GM12874 (cell line): Measurements from ENCODE around the gene STARD10.

Experiments used
- TF ChIP-seq, protein P1 (sequence below): IDR thresholded peaks from 2 replicates; pipeline ENCODE4 v1.5.1; 2011; ENCODE audit warnings: low read depth, mild to moderate bottlenecking, control low read depth, low read length, moderate library complexity; ENCODE audit not compliant: insufficient read depth

Gene STARD10

DNA sequence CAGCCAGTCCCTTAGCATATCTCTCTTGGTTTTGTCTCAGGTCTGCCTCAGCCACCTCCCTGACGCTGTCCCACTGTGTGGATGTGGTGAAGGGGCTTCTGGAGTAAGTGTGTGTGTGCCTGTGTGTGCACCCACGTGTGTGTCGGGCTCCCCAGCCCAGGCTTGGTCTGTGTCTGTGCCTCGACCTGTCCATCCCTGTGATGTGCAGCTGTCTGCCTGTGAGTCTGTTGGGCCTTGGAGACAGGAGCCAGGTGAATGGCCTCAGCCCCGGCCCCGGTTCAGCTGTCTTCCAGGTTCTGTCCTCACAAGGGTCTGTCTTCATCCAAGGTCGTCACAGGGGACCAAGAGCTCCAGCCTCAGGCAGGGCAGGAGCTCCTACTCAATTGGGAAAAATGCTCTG, 30.2 kb upstream of the STARD10 start:
- TF ChIP-seq, protein P1, sequence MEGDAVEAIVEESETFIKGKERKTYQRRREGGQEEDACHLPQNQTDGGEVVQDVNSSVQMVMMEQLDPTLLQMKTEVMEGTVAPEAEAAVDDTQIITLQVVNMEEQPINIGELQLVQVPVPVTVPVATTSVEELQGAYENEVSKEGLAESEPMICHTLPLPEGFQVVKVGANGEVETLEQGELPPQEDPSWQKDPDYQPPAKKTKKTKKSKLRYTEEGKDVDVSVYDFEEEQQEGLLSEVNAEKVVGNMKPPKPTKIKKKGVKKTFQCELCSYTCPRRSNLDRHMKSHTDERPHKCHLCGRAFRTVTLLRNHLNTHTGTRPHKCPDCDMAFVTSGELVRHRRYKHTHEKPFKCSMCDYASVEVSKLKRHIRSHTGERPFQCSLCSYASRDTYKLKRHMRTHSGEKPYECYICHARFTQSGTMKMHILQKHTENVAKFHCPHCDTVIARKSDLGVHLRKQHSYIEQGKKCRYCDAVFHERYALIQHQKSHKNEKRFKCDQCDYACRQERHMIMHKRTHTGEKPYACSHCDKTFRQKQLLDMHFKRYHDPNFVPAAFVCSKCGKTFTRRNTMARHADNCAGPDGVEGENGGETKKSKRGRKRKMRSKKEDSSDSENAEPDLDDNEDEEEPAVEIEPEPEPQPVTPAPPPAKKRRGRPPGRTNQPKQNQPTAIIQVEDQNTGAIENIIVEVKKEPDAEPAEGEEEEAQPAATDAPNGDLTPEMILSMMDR, result no peak

DNA sequence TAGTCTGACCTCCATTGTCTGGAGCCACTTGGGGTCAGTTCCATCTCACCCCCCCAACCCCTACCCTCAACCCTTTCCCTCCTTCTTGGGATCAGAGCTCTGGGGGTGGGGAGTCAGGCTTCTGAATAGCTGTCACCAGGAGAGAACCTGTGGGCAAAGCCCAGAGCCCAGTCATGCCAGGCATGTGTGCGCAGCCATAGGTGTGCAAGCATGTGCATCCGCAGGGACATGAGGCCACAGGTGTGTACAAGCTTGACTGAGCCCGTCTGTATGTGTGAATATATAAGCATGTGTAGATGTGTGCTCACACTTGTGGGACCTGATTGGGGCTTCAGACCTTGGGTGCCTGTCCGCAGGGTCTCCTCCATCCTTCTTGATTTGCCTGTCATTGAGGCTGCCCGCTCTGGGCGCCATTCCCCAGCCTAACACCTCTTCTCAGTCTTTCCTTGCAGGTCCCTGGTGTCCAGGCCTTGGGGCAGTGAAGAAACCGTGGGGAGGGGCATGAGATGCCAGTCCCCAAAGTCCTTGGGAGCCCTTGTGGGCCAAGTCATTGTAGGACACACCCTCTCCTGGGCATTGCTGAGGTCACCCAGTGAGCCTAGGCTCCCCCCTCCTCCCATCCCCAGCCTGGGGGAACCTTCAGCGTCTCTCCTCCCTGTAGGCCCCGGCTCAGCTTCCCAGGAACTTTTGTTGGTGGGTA, 29.4 kb upstream of the STARD10 start:
- TF ChIP-seq, protein P1, result no peak

DNA sequence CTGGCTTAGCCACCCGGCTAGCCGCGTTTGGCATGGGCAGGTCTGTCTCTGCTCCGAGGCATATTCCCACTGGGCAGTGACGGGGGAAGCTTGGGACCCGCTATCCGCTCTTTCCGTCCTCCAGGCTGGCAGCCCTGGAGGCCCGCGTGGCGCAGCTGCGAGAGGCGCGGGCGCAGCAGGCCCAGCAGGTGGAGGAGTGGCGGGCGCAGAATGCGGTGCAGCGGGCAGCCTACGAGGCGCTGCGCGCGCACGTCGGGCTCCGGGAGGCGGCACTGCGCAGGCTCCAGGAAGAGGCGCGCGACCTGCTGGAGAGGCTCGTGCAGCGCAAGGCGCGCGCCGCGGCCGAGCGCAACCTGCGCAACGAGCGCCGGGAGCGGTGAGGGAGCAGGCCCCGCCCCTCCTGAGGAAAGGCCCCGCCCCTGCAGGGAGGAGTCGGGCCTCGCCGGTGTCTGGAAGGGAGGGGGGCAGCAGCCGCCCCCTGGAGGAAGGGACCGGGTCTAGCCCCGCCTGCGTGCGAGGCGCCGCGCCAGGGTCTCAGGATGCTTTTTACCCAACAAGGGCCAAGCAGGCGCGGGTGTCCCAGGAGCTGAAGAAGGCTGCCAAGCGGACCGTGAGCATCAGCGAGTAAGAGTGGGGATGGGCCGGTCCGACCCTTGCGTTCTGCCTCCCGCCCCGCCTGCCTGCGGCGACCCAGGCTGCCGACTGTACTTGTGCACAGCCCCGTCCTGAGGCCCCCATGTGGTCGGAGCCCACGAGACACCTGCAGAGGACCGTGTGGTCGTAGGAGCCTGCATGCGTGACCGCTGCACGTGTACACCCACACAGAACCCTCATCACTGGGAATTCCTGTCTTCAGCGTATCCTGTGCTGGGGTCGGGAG, 28.3 kb upstream of the STARD10 start:
- TF ChIP-seq, protein P1, result no peak

DNA sequence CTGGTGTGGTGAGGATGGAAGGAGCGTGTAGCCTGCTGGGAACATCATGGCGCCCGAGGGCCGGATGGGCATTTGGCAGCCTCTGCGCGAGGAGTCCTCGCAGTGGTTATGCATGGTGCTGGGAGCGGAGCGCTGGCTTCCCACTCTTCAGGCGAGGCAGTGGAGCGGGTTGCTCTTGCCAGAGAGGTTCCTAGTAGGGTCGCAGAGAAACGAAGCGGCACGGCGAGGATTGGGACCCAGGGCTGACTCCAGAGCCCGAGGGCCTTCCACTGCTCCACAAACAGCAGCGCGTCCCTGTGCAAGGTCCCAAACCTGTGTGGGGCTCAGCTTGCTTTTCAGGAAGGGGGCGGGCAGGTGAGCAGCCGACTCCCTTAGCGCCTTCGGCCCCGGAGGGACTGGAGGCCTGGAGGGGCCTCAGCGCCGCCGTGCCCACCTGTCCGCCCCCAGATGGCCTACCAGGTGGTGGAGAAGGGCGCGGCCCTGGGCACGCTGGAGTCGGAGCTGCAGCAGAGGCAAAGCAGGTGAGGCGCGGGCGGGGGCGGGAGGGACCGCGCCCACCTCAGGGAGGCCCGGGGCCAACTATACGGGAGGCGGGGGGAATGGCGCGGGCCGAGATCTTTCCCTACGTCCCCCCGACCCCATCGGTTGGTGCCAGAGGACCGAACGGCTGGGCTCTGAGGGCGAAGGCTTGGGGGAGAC, 27.5 kb upstream of the STARD10 start:
- TF ChIP-seq, protein P1, result no peak

DNA sequence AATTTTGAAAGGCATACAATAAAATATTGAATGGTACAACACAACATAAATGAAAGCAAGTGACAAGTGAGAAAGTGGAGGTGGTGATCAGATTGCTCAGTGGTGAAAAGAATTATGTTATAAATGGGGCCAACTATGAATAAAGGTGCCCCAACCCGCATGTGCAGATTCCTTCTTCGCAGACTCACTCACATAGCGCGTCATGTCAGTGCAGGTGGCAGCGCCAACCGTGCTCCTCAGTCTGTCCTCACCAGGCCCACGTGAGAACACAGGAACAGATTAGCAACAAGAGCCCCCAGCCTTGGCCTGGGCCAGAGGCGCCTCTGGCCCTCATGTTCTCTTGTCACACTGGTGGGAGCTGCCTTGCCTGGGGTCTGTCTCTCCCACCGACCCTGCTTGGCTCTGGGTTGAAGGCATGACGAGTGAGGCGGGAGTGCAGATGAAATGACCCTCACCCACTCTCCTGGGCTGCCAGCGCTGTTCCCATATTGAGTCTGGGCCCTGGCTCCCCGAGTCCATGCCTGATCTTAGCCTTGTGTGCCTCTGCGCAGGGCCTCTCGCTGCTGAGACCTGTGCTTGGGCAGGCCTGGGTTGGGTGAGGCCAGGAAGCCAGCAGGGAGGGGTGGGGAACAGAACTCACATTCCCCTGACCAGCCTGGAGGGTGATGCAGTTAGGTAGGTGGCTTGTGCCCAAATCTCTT, 26.7 kb upstream of the STARD10 start:
- TF ChIP-seq, protein P1, result no peak

DNA sequence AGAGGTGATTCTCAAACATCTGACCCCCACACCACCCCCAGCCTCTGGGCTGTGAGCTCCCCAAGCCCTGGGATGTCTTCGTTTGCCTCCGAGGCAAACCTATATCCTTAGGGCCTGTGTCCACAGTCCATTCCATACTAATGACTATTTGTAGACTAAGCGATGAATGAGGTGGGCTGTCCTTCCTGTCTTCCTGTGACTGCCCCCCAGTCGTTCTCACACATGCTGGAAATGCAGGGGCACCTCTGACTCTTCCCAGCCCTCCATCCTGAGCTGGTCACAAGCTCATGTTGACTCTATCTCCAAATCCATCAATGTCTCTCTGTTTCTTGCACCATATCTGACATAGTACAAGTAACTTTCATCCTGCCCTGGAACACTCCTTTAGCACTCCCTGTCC, 25.1 kb upstream of the STARD10 start:
- TF ChIP-seq, protein P1, result no peak
